Lower leg skin (tissue), 4 donors: Measurements from ENCODE around the gene PLXNA2. TPM values are rescaled to one million over a fixed set of nuclear protein-coding genes. Genes with fewer than 3 reads are reported as not detected.

ENCODE experiments used
- DNase-seq, 2 donors: peaks; one replicate each; pipeline ENCODE4 v3.0.0-alpha.2; 2019; ENCODE audit warnings: low spot score in 2 of 2
- H3K4me3 ChIP-seq: fragments of 200-600 bp; sonication (generic); 2 replicates; pipeline ENCODE4 v1.5.1; 2017; ENCODE audit warnings: mild to moderate bottlenecking, low read depth; ENCODE audit not compliant: poor library complexity, severe bottlenecking
- POLR2A ChIP-seq, 2 donors: fragments of 450-650 bp; IDR thresholded peaks; one replicate each; pipeline ENCODE4 v1.6.1; 2016 to 2017; ENCODE audit warnings: antibody characterized with exemption in 2 of 2, mild to moderate bottlenecking in 1 of 2, moderate library complexity in 1 of 2
- WGBS, 2 donors: methylation state at CpG; one replicate each; pipeline ENCODE4 v1.1.5; 2018; 5-methylcytosine and 5-hydroxymethylcytosine counted together
- intact Hi-C: fragments of 100-400 bp; cut with DNase I; formaldehyde crosslinking; loops from one replicate; pipeline ENCODE4 v1.15.0; 2023; ENCODE audit warnings: low total_unique reads
- total RNA-seq, 4 donors: library from RNA; depleted of rRNA; stranded (reverse); fragments of >200 nt; gene quantifications; one replicate each; pipeline ENCODE4 v1.1.0, GENCODE V29; 2016
- TF ChIP-seq, protein P1 (sequence below), 3 donors: fragments of 450-650 bp; IDR thresholded peaks; one replicate each; pipeline ENCODE4 v1.5.1; 2016; ENCODE audit warnings: antibody characterized with exemption in 3 of 3, mild to moderate bottlenecking in 3 of 3, moderate library complexity in 2 of 3

The PLXNA2 gene
- total RNA-seq, 4 donors from 2014 or later: 27.4 to 44.2 (median 36.9) TPM

DNA sequence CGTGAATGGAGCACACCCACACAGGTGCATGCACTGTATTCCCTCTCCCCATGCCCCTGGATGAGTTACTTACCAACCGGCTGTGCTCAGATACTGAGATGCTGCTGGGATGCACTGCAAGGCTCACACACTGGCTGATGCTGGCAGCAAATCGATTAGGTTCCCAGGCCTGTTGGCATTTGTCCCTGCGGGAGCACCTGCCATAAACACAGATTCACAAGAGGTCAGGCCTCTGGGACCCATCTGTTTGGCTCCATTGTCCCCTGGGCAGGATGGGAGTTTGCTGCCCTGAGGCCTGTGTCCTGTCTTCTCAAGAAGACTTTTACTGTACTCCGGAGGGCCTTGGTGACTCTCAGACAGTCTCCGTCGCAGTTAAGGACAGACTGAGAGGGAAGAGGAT lies 145.4 kb downstream of the PLXNA2 start:
- no peak overlapping the region for H3K4me3 ChIP-seq
- intact Hi-C loops: no loop called here
- TF ChIP-seq POLR2A (IDR thresholded peaks at IDR 0.05): no peak
- TF ChIP-seq, protein P1, sequence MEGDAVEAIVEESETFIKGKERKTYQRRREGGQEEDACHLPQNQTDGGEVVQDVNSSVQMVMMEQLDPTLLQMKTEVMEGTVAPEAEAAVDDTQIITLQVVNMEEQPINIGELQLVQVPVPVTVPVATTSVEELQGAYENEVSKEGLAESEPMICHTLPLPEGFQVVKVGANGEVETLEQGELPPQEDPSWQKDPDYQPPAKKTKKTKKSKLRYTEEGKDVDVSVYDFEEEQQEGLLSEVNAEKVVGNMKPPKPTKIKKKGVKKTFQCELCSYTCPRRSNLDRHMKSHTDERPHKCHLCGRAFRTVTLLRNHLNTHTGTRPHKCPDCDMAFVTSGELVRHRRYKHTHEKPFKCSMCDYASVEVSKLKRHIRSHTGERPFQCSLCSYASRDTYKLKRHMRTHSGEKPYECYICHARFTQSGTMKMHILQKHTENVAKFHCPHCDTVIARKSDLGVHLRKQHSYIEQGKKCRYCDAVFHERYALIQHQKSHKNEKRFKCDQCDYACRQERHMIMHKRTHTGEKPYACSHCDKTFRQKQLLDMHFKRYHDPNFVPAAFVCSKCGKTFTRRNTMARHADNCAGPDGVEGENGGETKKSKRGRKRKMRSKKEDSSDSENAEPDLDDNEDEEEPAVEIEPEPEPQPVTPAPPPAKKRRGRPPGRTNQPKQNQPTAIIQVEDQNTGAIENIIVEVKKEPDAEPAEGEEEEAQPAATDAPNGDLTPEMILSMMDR (IDR thresholded peaks at IDR 0.05): no peak
- DNase-seq: no peak
- 90 to 91% methylated on average over 6 to 7 of the region's 7 CpGs for WGBS, 2 donors

DNA sequence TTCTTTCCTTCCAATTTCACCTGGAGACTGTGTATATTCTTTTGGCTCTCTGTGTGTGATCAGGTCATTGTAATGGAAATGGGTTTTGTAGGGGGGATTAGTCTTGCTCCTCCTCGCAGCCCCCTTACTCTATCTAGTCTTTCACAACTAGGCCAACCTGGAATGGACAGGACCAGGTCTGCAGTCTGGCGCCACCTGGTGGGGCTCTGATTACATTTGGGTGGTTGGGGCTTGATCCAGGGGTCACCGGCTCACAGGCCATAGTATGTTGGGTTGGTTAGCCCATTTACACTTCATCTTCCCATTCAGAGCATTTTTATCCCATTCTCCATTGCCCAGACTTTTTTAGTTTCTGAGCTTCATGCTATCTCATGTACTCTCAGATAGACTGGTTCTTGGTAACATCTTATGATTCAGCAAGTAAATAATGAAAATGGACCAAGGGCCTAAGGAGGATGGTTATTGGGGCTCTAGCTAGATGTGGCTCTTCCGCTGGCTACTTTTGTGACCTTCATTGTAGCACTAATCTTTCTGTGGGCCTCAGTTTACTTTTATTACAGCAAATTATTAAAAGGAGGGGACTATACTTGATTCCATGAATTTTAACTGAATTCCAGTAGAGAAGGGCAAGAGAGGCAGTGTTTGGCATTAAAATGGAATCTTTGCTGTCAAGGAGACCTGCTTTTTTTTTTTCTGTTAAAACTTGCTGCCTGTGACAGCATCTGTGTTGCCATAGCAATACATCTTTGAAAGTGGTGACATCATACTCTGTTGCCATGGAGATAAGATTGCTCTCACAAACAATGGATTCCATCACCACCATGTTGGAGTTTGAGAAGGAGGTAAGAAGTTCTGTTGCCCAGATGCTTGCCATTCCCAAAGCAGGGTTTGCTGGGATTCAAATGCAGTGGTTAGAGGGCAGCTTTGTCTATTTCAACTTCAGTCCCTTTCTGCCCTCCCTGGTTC lies 150.1 kb downstream of the PLXNA2 start:
- intact Hi-C loops: no loop called here
- 60 to 66% methylated on average over 4 of the region's 4 CpGs for WGBS, 2 donors
- TF ChIP-seq, protein P1 (IDR thresholded peaks at IDR 0.05): peak in 1 of 3 donors; percentile 31
- TF ChIP-seq POLR2A (IDR thresholded peaks at IDR 0.05): no peak
- peak; percentile 60 to 91 for DNase-seq
- H3K4me3 ChIP-seq: no peak overlapping the region

DNA sequence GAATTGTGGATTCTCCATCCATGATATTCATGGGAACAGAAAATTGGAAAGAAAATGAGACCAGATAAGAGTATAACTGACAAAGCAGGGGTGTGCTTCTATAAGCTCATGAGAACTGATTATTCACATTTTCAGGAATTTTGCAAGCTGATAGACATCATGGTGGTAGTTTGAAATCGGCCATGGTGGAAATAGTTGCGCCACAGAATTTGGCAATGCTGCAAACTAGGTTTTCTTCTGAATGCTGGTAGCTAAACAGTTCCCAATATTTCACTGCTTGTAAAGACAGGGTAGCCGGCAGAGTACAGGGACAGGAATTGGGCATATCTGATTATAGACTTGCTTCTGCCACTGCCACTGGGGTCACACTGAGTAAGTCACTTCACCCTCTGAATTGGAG lies 151.1 kb downstream of the PLXNA2 start:
- intact Hi-C loops: no loop called here
- WGBS, 2 donors: 93 to 97% methylated on average over 3 of the region's 3 CpGs
- H3K4me3 ChIP-seq: no peak overlapping the region
- TF ChIP-seq POLR2A (IDR thresholded peaks at IDR 0.05): no peak
- TF ChIP-seq, protein P1 (IDR thresholded peaks at IDR 0.05): no peak
- no peak for DNase-seq

DNA sequence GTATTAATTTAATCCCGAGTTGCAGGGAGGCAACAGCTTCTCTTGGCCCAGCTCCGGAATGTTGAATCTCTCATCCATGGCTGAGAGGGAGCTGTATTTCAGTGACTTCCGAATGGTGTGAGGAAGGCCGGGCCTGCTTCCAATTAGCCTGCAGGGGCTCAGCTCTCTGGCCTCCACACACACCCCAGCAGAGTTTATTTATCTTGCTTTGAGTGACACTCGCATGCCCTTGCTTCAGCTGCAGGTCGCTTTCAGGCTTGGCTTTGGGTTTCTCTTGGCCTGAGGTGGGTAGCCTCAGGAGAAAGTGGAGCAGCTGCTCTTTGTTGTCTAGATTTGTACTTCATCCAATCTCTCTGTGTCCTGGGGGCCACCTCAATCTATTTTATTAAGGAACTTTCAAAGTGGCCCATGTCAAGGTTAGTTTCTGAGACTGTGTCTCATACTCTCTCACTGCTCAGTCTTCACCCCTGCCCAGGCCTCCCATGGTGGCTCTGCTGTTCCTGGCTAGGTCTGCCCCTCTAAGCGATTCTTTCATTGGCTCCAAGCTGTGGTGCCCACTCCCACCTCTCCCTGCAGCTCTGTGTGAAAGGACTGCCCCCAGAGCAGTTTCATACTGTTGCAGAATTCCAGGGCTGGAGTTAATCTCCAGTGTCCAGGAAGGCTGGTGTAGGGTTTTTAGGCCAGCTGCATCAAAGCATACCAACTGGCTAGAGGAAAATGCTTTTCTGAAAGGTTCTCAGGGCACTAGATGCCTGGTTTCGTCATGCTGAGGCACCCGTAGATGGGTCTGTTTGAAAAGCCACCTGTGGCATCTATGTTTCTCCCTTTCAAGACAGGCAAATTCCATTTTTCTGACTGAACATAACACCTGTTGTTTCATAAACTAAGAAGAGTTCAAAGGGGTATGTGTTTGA lies 153.5 kb downstream of the PLXNA2 start:
- intact Hi-C loops: no loop called here
- TF ChIP-seq POLR2A (IDR thresholded peaks at IDR 0.05): no peak
- TF ChIP-seq, protein P1 (IDR thresholded peaks at IDR 0.05): no peak
- no peak for DNase-seq
- no peak overlapping the region for H3K4me3 ChIP-seq
- WGBS, 2 donors: 56 to 60% methylated on average over 9 of the region's 9 CpGs

DNA sequence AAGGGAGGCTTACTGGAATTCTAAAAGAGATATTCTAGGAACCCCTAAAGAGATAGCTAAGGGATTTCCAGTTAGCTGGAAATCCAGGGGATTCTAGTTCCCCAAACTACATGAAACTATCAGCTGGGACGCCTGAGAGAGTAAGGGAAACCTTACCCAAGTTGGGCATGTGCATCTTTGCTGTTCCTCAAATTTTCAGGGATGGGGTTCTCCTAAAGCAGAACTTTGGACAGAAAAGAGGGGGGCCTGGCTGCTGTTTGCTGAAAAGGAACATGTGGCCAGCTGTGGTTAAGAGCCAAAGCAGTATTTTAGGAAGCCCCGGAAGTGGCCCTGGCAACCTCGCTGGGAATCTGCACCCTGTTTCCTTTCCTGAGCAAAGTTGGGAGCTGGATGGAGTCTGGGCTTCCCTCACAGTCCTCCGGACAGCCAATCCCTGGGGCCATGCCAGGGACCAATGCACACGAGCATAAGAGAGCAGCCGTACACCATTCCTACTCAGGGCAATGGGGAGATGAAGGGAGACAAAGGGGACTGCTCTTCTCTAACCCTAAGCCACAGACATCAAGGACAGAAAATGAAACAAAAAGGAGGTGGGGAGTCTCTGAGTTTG lies 154.3 kb downstream of the PLXNA2 start:
- DNase-seq: no peak
- intact Hi-C loops: no loop called here
- TF ChIP-seq, protein P1 (IDR thresholded peaks at IDR 0.05): no peak
- 43 to 59% methylated on average over 6 of the region's 6 CpGs for WGBS, 2 donors
- no peak overlapping the region for H3K4me3 ChIP-seq
